HEK293 (cell line): Measurements from ENCODE around the gene RIPK3.

Experiments
- CTCF ChIA-PET: fragments of 350-600 bp; formaldehyde crosslinking; extraction: SDS; loops from one replicate; lab custom pipeline; 2021; ENCODE audit warnings: antibody characterized with exemption; lab: Yijun Ruan, JAX
- POLR2A ChIA-PET: fragments of 300-600 bp; formaldehyde crosslinking; extraction: SDS; loops from one replicate; lab custom pipeline; 2020; ENCODE audit warnings: antibody characterized with exemption, inconsistent platforms; lab: Yijun Ruan, JAX
- H3K27ac ChIP-seq: fragments of 200-500 bp; sonication (Bioruptor generic); 2 replicates; pipeline ENCODE4 v1.5.1; 2014; ENCODE audit warnings: low read depth, low read length, control low read depth, inconsistent platforms; ENCODE audit errors: extremely low read depth
- H3K36me3 ChIP-seq, 2 experiments: fragments of 200-500 bp in 1 of 2; sonication (Bioruptor generic) in 1 of 2; 1 replicate in 1 of 2; 2 replicates in 1 of 2; pipeline ENCODE4 v1.5.1; 2014 to 2017; ENCODE audit warnings: inconsistent platforms in 2 of 2, low read length in 2 of 2; ENCODE audit not compliant: control insufficient read depth in 2 of 2, insufficient read depth in 1 of 2
- H3K4me1 ChIP-seq: fragments of 200-500 bp; sonication (Bioruptor generic); 2 replicates; pipeline ENCODE4 v1.5.1; 2014; ENCODE audit warnings: mild to moderate bottlenecking, low read length, inconsistent platforms; ENCODE audit not compliant: control insufficient read depth, insufficient read depth
- H3K4me3 ChIP-seq: 2 replicates; pipeline ENCODE4 v1.5.1; 2011; ENCODE audit warnings: low read depth, mild to moderate bottlenecking, control low read depth, low read length, moderate library complexity
- H3K9me3 ChIP-seq: fragments of 200-500 bp; sonication (Bioruptor generic); 2 replicates; pipeline ENCODE4 v1.5.1; 2014; ENCODE audit warnings: low read depth, low read length, inconsistent platforms; ENCODE audit not compliant: control insufficient read depth, insufficient read depth
- KLF1 ChIP-seq: fragments of 450-650 bp; formaldehyde crosslinking; IDR thresholded peaks from 2 replicates; pipeline ENCODE4 v1.5.1; 2016; ENCODE audit warnings: missing biosample characterization, missing genetic modification characterization
- SP3 ChIP-seq: fragments of 450-650 bp; formaldehyde crosslinking; IDR thresholded peaks from 2 replicates; pipeline ENCODE4 v1.5.1; 2016; ENCODE audit warnings: missing biosample characterization, missing genetic modification characterization
- SP7 ChIP-seq: fragments of 450-650 bp; formaldehyde crosslinking; IDR thresholded peaks from 2 replicates; pipeline ENCODE4 v1.5.1; 2016; ENCODE audit warnings: missing biosample characterization, missing genetic modification characterization
- ZBTB21 ChIP-seq: fragments of 450-650 bp; formaldehyde crosslinking; IDR thresholded peaks from 2 replicates; pipeline ENCODE4 v1.5.1; 2017; ENCODE audit warnings: missing biosample characterization, missing genetic modification characterization
- ZFP37 ChIP-seq: fragments of 450-650 bp; formaldehyde crosslinking; IDR thresholded peaks from 2 replicates; pipeline ENCODE4 v1.5.1; 2016; ENCODE audit warnings: missing biosample characterization, missing genetic modification characterization
- ZNF10 ChIP-seq: fragments of 450-650 bp; formaldehyde crosslinking; IDR thresholded peaks from 2 replicates; pipeline ENCODE4 v1.5.1; 2017; ENCODE audit warnings: missing biosample characterization, missing genetic modification characterization
- ZNF140 ChIP-seq: fragments of 450-650 bp; formaldehyde crosslinking; IDR thresholded peaks from 2 replicates; pipeline ENCODE4 v1.5.1; 2016; ENCODE audit warnings: missing biosample characterization, missing genetic modification characterization
- ZNF146 ChIP-seq: fragments of 450-650 bp; formaldehyde crosslinking; IDR thresholded peaks from 2 replicates; pipeline ENCODE4 v1.5.1; 2016; ENCODE audit warnings: missing biosample characterization, missing genetic modification characterization
- ZNF292 ChIP-seq: fragments of 450-650 bp; formaldehyde crosslinking; IDR thresholded peaks from 2 replicates; pipeline ENCODE4 v1.5.1; 2016; ENCODE audit warnings: low read depth, missing biosample characterization, missing genetic modification characterization, borderline replicate concordance
- ZNF341 ChIP-seq: fragments of 450-650 bp; formaldehyde crosslinking; IDR thresholded peaks from 2 replicates; pipeline ENCODE4; 2016; ENCODE audit warnings: low read depth, missing biosample characterization, missing genetic modification characterization
- ZNF366 ChIP-seq: fragments of 450-650 bp; formaldehyde crosslinking; conservative IDR thresholded peaks from 2 replicates; pipeline ENCODE4 v1.5.1; 2016; ENCODE audit warnings: missing biosample characterization, missing genetic modification characterization
- ZNF37A ChIP-seq: fragments of 450-650 bp; IDR thresholded peaks from 2 replicates; pipeline ENCODE4 v1.5.1; 2018; ENCODE audit warnings: missing biosample characterization, missing genetic modification characterization
- ZNF391 ChIP-seq: fragments of 450-650 bp; formaldehyde crosslinking; IDR thresholded peaks from 2 replicates; pipeline ENCODE4 v1.5.1; 2016; ENCODE audit warnings: low read depth, missing biosample characterization, missing genetic modification characterization, borderline replicate concordance
- ZNF423 ChIP-seq: fragments of 450-650 bp; formaldehyde crosslinking; IDR thresholded peaks from 2 replicates; pipeline ENCODE4 v1.5.1; 2016; ENCODE audit warnings: missing biosample characterization, missing genetic modification characterization
- ZNF76 ChIP-seq: fragments of 450-650 bp; formaldehyde crosslinking; IDR thresholded peaks from 2 replicates; pipeline ENCODE4; 2016; ENCODE audit warnings: low read depth, missing biosample characterization, missing genetic modification characterization, borderline replicate concordance
- ZNF837 ChIP-seq: fragments of 450-650 bp; formaldehyde crosslinking; IDR thresholded peaks from 2 replicates; pipeline ENCODE4 v1.5.1; 2016; ENCODE audit warnings: missing biosample characterization, missing genetic modification characterization
- TF ChIP-seq, protein P1 (sequence below): fragments of 450-650 bp; formaldehyde crosslinking; conservative IDR thresholded peaks from 2 replicates; pipeline ENCODE4 v1.5.1; 2016; ENCODE audit warnings: low read depth, missing biosample characterization, missing genetic modification characterization
- TF ChIP-seq, protein P2 (sequence below): fragments of 450-650 bp; formaldehyde crosslinking; IDR thresholded peaks from 2 replicates; pipeline ENCODE4 v1.5.1; 2016; ENCODE audit warnings: missing biosample characterization, missing genetic modification characterization
- TF ChIP-seq, protein P3 (sequence below): fragments of 450-650 bp; formaldehyde crosslinking; IDR thresholded peaks from 2 replicates; pipeline ENCODE4 v1.5.1; 2016; ENCODE audit warnings: missing biosample characterization, missing genetic modification characterization, low read depth
- TF ChIP-seq, protein P4 (sequence below): fragments of 450-650 bp; IDR thresholded peaks from 2 replicates; pipeline ENCODE4 v1.5.1; 2018; ENCODE audit warnings: missing biosample characterization, missing genetic modification characterization

The RIPK3 gene

DNA sequence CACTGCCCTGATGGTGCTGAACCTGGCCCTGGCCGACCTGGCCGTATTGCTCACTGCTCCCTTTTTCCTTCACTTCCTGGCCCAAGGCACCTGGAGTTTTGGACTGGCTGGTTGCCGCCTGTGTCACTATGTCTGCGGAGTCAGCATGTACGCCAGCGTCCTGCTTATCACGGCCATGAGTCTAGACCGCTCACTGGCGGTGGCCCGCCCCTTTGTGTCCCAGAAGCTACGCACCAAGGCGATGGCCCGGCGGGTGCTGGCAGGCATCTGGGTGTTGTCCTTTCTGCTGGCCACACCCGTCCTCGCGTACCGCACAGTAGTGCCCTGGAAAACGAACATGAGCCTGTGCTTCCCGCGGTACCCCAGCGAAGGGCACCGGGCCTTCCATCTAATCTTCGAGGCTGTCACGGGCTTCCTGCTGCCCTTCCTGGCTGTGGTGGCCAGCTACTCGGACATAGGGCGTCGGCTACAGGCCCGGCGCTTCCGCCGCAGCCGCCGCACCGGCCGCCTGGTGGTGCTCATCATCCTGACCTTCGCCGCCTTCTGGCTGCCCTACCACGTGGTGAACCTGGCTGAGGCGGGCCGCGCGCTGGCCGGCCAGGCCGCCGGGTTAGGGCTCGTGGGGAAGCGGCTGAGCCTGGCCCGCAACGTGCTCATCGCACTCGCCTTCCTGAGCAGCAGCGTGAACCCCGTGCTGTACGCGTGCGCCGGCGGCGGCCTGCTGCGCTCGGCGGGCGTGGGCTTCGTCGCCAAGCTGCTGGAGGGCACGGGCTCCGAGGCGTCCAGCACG, 23.8 kb downstream of the RIPK3 start:
- peaks cover 0 to 21% of the 10 kb centered on the region in 2 experiments; a peak in 1 of 3 replicates for H3K36me3 ChIP-seq
- TF ChIP-seq ZNF341 (tag by site-specific recombination) (no peak), ZNF37A (tag by site-specific recombination) (no peak), ZNF837 (tag by site-specific recombination) (no peak), ZNF10 (no peak), KLF1 (peak; percentile 38; the same call in 1 of the 2 replicates), ZNF146 (tag by site-specific recombination) (no peak)
- TF ChIP-seq, protein P1, sequence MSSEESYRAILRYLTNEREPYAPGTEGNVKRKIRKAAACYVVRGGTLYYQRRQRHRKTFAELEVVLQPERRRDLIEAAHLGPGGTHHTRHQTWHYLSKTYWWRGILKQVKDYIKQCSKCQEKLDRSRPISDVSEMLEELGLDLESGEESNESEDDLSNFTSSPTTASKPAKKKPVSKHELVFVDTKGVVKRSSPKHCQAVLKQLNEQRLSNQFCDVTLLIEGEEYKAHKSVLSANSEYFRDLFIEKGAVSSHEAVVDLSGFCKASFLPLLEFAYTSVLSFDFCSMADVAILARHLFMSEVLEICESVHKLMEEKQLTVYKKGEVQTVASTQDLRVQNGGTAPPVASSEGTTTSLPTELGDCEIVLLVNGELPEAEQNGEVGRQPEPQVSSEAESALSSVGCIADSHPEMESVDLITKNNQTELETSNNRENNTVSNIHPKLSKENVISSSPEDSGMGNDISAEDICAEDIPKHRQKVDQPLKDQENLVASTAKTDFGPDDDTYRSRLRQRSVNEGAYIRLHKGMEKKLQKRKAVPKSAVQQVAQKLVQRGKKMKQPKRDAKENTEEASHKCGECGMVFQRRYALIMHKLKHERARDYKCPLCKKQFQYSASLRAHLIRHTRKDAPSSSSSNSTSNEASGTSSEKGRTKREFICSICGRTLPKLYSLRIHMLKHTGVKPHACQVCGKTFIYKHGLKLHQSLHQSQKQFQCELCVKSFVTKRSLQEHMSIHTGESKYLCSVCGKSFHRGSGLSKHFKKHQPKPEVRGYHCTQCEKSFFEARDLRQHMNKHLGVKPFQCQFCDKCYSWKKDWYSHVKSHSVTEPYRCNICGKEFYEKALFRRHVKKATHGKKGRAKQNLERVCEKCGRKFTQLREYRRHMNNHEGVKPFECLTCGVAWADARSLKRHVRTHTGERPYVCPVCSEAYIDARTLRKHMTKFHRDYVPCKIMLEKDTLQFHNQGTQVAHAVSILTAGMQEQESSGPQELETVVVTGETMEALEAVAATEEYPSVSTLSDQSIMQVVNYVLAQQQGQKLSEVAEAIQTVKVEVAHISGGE (tag by site-specific recombination): no peak
- TF ChIP-seq, protein P2, sequence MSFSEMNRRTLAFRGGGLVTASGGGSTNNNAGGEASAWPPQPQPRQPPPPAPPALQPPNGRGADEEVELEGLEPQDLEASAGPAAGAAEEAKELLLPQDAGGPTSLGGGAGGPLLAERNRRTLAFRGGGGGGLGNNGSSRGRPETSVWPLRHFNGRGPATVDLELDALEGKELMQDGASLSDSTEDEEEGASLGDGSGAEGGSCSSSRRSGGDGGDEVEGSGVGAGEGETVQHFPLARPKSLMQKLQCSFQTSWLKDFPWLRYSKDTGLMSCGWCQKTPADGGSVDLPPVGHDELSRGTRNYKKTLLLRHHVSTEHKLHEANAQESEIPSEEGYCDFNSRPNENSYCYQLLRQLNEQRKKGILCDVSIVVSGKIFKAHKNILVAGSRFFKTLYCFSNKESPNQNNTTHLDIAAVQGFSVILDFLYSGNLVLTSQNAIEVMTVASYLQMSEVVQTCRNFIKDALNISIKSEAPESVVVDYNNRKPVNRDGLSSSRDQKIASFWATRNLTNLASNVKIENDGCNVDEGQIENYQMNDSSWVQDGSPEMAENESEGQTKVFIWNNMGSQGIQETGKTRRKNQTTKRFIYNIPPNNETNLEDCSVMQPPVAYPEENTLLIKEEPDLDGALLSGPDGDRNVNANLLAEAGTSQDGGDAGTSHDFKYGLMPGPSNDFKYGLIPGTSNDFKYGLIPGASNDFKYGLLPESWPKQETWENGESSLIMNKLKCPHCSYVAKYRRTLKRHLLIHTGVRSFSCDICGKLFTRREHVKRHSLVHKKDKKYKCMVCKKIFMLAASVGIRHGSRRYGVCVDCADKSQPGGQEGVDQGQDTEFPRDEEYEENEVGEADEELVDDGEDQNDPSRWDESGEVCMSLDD (tag by site-specific recombination): no peak
- CTCF ChIA-PET: interaction anchor here (0.6 to 1.5 kb wide), 3 partner anchors 19 to 115 kb away, joined by 3 to 5 read pairs (median 3); no protein-coding TSS in a partner anchor
- H3K4me3 ChIP-seq: no peak overlapping the region
- H3K9me3 ChIP-seq: no peaks in the 10 kb centered on the region
- H3K27ac ChIP-seq: no peak overlapping the region
- no peaks in the 10 kb centered on the region for H3K4me1 ChIP-seq
- POLR2A ChIA-PET: interaction anchor here (0.7 kb wide), 1 partner anchor 44 kb away, joined by 3 read pairs; the partner anchor contains the start of gene RABGGTA

DNA sequence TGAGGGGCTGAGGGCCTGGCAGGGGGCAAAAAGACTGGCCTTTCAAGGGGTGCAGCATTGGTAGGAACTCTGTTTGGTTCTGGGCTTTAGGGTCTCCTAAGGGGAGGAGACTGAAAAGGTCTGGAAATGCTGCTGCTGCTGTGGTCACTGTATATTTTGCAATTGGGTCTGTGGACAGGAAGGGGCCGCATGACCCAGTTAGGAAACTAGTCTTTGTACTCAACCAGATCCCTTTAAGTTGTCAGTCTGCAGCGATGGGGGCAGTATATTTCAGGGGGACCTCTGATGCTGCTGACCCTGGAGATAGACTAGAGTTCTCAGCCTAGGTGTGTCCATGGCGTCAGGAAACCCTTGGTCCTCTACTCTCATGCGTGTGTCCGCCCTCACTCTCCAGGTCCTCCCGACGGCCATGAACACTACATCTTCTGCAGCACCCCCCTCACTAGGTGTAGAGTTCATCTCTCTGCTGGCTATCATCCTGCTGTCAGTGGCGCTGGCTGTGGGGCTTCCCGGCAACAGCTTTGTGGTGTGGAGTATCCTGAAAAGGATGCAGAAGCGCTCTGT, 24.5 kb downstream of the RIPK3 start:
- TF ChIP-seq ZNF140 (tag by site-specific recombination) (no peak), ZNF423 (tag by site-specific recombination) (no peak), SP7 (no peak), ZFP37 (tag by site-specific recombination) (no peak), SP3 (tag by site-specific recombination) (no peak), ZBTB21 (tag by site-specific recombination) (no peak), ZNF76 (no peak), ZNF341 (tag by site-specific recombination) (no peak), ZNF292 (tag by site-specific recombination) (no peak), ZNF391 (tag by site-specific recombination) (no peak), ZNF366 (no peak)
- TF ChIP-seq, protein P3, sequence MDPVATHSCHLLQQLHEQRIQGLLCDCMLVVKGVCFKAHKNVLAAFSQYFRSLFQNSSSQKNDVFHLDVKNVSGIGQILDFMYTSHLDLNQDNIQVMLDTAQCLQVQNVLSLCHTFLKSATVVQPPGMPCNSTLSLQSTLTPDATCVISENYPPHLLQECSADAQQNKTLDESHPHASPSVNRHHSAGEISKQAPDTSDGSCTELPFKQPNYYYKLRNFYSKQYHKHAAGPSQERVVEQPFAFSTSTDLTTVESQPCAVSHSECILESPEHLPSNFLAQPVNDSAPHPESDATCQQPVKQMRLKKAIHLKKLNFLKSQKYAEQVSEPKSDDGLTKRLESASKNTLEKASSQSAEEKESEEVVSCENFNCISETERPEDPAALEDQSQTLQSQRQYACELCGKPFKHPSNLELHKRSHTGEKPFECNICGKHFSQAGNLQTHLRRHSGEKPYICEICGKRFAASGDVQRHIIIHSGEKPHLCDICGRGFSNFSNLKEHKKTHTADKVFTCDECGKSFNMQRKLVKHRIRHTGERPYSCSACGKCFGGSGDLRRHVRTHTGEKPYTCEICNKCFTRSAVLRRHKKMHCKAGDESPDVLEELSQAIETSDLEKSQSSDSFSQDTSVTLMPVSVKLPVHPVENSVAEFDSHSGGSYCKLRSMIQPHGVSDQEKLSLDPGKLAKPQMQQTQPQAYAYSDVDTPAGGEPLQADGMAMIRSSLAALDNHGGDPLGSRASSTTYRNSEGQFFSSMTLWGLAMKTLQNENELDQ (tag by site-specific recombination): no peak
- TF ChIP-seq, protein P4, sequence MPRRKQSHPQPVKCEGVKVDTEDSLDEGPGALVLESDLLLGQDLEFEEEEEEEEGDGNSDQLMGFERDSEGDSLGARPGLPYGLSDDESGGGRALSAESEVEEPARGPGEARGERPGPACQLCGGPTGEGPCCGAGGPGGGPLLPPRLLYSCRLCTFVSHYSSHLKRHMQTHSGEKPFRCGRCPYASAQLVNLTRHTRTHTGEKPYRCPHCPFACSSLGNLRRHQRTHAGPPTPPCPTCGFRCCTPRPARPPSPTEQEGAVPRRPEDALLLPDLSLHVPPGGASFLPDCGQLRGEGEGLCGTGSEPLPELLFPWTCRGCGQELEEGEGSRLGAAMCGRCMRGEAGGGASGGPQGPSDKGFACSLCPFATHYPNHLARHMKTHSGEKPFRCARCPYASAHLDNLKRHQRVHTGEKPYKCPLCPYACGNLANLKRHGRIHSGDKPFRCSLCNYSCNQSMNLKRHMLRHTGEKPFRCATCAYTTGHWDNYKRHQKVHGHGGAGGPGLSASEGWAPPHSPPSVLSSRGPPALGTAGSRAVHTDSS (tag by site-specific recombination): no peak
- H3K9me3 ChIP-seq: no peaks in the 10 kb centered on the region
- CTCF ChIA-PET: interaction anchor here (0.6 to 0.7 kb wide), 2 partner anchors 44 to 116 kb away, joined by 3 to 5 read pairs; no protein-coding TSS in a partner anchor
- H3K4me3 ChIP-seq: no peak overlapping the region
- no peak overlapping the region for H3K27ac ChIP-seq
- H3K36me3 ChIP-seq: peaks cover 0 to 28% of the 10 kb centered on the region in 2 experiments; a peak in 1 of 3 replicates
- POLR2A ChIA-PET: no interaction called here
- no peaks in the 10 kb centered on the region for H3K4me1 ChIP-seq
